HEK293 (cell line): ENCODE results near the gene HSPA2.

Source experiments
- CTCF ChIA-PET: fragments of 350-600 bp; formaldehyde crosslinking; extraction: SDS; loops from one replicate; lab custom pipeline; 2021; ENCODE audit warnings: antibody characterized with exemption; lab: Yijun Ruan, JAX
- POLR2A ChIA-PET: fragments of 300-600 bp; formaldehyde crosslinking; extraction: SDS; loops from one replicate; lab custom pipeline; 2020; ENCODE audit warnings: antibody characterized with exemption, inconsistent platforms; lab: Yijun Ruan, JAX
- H3K27ac ChIP-seq: fragments of 200-500 bp; sonication (Bioruptor generic); 2 replicates; pipeline ENCODE4 v1.5.1; 2014; ENCODE audit warnings: low read depth, low read length, control low read depth, inconsistent platforms; ENCODE audit errors: extremely low read depth
- H3K36me3 ChIP-seq, 2 experiments: fragments of 200-500 bp in 1 of 2; sonication (Bioruptor generic) in 1 of 2; 1 replicate in 1 of 2; 2 replicates in 1 of 2; pipeline ENCODE4 v1.5.1; 2014 to 2017; ENCODE audit warnings: inconsistent platforms in 2 of 2, low read length in 2 of 2; ENCODE audit not compliant: control insufficient read depth in 2 of 2, insufficient read depth in 1 of 2
- H3K4me1 ChIP-seq: fragments of 200-500 bp; sonication (Bioruptor generic); 2 replicates; pipeline ENCODE4 v1.5.1; 2014; ENCODE audit warnings: mild to moderate bottlenecking, low read length, inconsistent platforms; ENCODE audit not compliant: control insufficient read depth, insufficient read depth
- H3K4me3 ChIP-seq: 2 replicates; pipeline ENCODE4 v1.5.1; 2011; ENCODE audit warnings: low read depth, mild to moderate bottlenecking, control low read depth, low read length, moderate library complexity
- H3K9me3 ChIP-seq: fragments of 200-500 bp; sonication (Bioruptor generic); 2 replicates; pipeline ENCODE4 v1.5.1; 2014; ENCODE audit warnings: low read depth, low read length, inconsistent platforms; ENCODE audit not compliant: control insufficient read depth, insufficient read depth
- AEBP2 ChIP-seq: fragments of 450-650 bp; formaldehyde crosslinking; IDR thresholded peaks from 2 replicates; pipeline ENCODE4 v1.5.1; 2016; ENCODE audit warnings: missing biosample characterization, missing genetic modification characterization, borderline replicate concordance
- IKZF3 ChIP-seq: fragments of 450-650 bp; IDR thresholded peaks from 2 replicates; pipeline ENCODE4 v1.5.0; 2018; ENCODE audit warnings: missing biosample characterization, mild to moderate bottlenecking, missing genetic modification characterization, moderate library complexity
- PATZ1 ChIP-seq: fragments of 450-650 bp; formaldehyde crosslinking; IDR thresholded peaks from 2 replicates; pipeline ENCODE4 v1.5.1; 2016; ENCODE audit warnings: missing biosample characterization, missing genetic modification characterization
- TSHZ1 ChIP-seq: fragments of 450-650 bp; formaldehyde crosslinking; IDR thresholded peaks from 2 replicates; pipeline ENCODE4 v1.5.1; 2016; ENCODE audit warnings: missing biosample characterization, missing genetic modification characterization, borderline replicate concordance
- ZBTB1 ChIP-seq: fragments of 450-650 bp; formaldehyde crosslinking; IDR thresholded peaks from 2 replicates; pipeline ENCODE4 v1.5.1; 2016; ENCODE audit warnings: missing biosample characterization, missing genetic modification characterization
- ZBTB20 ChIP-seq: fragments of 450-650 bp; formaldehyde crosslinking; IDR thresholded peaks from 2 replicates; pipeline ENCODE4 v1.5.1; 2016; ENCODE audit warnings: missing biosample characterization, missing genetic modification characterization
- ZEB2 ChIP-seq: fragments of 450-650 bp; formaldehyde crosslinking; IDR thresholded peaks from 2 replicates; pipeline ENCODE4 v1.5.1; 2016; ENCODE audit warnings: missing biosample characterization, missing genetic modification characterization
- ZFP41 ChIP-seq: fragments of 450-650 bp; formaldehyde crosslinking; IDR thresholded peaks from 2 replicates; pipeline ENCODE4 v1.5.1; 2016; ENCODE audit warnings: missing biosample characterization, missing genetic modification characterization, borderline replicate concordance
- ZNF140 ChIP-seq: fragments of 450-650 bp; formaldehyde crosslinking; IDR thresholded peaks from 2 replicates; pipeline ENCODE4 v1.5.1; 2016; ENCODE audit warnings: missing biosample characterization, missing genetic modification characterization
- ZNF146 ChIP-seq: fragments of 450-650 bp; formaldehyde crosslinking; IDR thresholded peaks from 2 replicates; pipeline ENCODE4 v1.5.1; 2016; ENCODE audit warnings: missing biosample characterization, missing genetic modification characterization
- ZNF148 ChIP-seq: fragments of 450-650 bp; formaldehyde crosslinking; IDR thresholded peaks from 2 replicates; pipeline ENCODE4 v1.5.0; 2017; ENCODE audit warnings: missing biosample characterization, missing genetic modification characterization, borderline replicate concordance
- ZNF169 ChIP-seq: fragments of 450-650 bp; formaldehyde crosslinking; IDR thresholded peaks from 2 replicates; pipeline ENCODE4 v1.5.1; 2016; ENCODE audit warnings: missing biosample characterization, missing genetic modification characterization
- ZNF175 ChIP-seq: fragments of 450-650 bp; formaldehyde crosslinking; IDR thresholded peaks from 2 replicates; pipeline ENCODE4 v1.5.1; 2016; ENCODE audit warnings: missing biosample characterization, missing genetic modification characterization
- ZNF184 ChIP-seq: fragments of 450-650 bp; IDR thresholded peaks from 2 replicates; pipeline ENCODE4 v1.5.1; 2018; ENCODE audit warnings: missing biosample characterization, mild to moderate bottlenecking, missing genetic modification characterization
- ZNF202 ChIP-seq: fragments of 450-650 bp; formaldehyde crosslinking; IDR thresholded peaks from 2 replicates; pipeline ENCODE4 v1.5.1; 2016; ENCODE audit warnings: missing biosample characterization, missing genetic modification characterization, borderline replicate concordance
- ZNF23 ChIP-seq: fragments of 450-650 bp; formaldehyde crosslinking; IDR thresholded peaks from 2 replicates; pipeline ENCODE4 v1.5.1; 2016; ENCODE audit warnings: missing biosample characterization, missing genetic modification characterization, borderline replicate concordance
- ZNF362 ChIP-seq: fragments of 450-650 bp; formaldehyde crosslinking; IDR thresholded peaks from 2 replicates; pipeline ENCODE4 v1.5.1; 2016; ENCODE audit warnings: missing biosample characterization, missing genetic modification characterization
- ZNF404 ChIP-seq: fragments of 450-650 bp; formaldehyde crosslinking; IDR thresholded peaks from 2 replicates; pipeline ENCODE4 v1.5.1; 2017; ENCODE audit warnings: missing biosample characterization, missing genetic modification characterization
- ZNF514 ChIP-seq: fragments of 450-650 bp; formaldehyde crosslinking; IDR thresholded peaks from 2 replicates; pipeline ENCODE4 v1.5.1; 2016; ENCODE audit warnings: missing biosample characterization, missing genetic modification characterization
- ZNF600 ChIP-seq: fragments of 450-650 bp; formaldehyde crosslinking; IDR thresholded peaks from 2 replicates; pipeline ENCODE4 v1.5.1; 2016; ENCODE audit warnings: missing biosample characterization, missing genetic modification characterization
- ZNF621 ChIP-seq: fragments of 450-650 bp; formaldehyde crosslinking; IDR thresholded peaks from 2 replicates; pipeline ENCODE4 v1.5.1; 2017; ENCODE audit warnings: missing biosample characterization, missing genetic modification characterization
- ZNF624 ChIP-seq: fragments of 450-650 bp; formaldehyde crosslinking; IDR thresholded peaks from 2 replicates; pipeline ENCODE4 v1.5.1; 2017; ENCODE audit warnings: missing biosample characterization, missing genetic modification characterization
- ZNF664 ChIP-seq: fragments of 450-650 bp; formaldehyde crosslinking; IDR thresholded peaks from 2 replicates; pipeline ENCODE4 v1.5.1; 2016; ENCODE audit warnings: missing biosample characterization, missing genetic modification characterization
- ZXDB ChIP-seq: fragments of 450-650 bp; formaldehyde crosslinking; IDR thresholded peaks from 2 replicates; pipeline ENCODE4 v1.5.1; 2016; ENCODE audit warnings: missing biosample characterization, missing genetic modification characterization

HSPA2 gene

GRCh38 chr14:64584190-64584589 is 43.6 kb downstream of the HSPA2 start:
- no peaks in the 10 kb centered on the region for H3K36me3 ChIP-seq
- no peaks in the 10 kb centered on the region for H3K4me1 ChIP-seq
- H3K9me3 ChIP-seq, result no peaks in the 10 kb centered on the region
- H3K27ac ChIP-seq, result no peak overlapping the region
- ChIA-PET POLR2A (interaction anchor here (0.5 to 1.0 kb wide), 2 partner anchors 8 to 44 kb away, joined by 3 read pairs; partner anchors contain the start of gene HSPA2), CTCF (interaction anchor here (0.7 kb wide), 1 partner anchor 308 kb away, joined by 3 read pairs; no protein-coding TSS in a partner anchor)
- no peak overlapping the region for H3K4me3 ChIP-seq
- TF ChIP-seq ZNF514 (tag by site-specific recombination) (no peak), ZNF148 (tag by site-specific recombination) (no peak), ZNF664 (tag by site-specific recombination) (no peak), ZNF23 (tag by site-specific recombination) (no peak), PATZ1 (no peak), ZNF600 (tag by site-specific recombination) (no peak), ZBTB20 (tag by site-specific recombination) (no peak), ZFP41 (tag by site-specific recombination) (no peak), IKZF3 (tag by site-specific recombination) (no peak), ZBTB1 (tag by site-specific recombination) (no peak)
- TF ChIP-seq, all 188 proteins: peak for 0

GRCh38 chr14:64591809-64592208 is 51.3 kb downstream of the HSPA2 start:
- no peak overlapping the region for H3K4me3 ChIP-seq
- no peaks in the 10 kb centered on the region for H3K36me3 ChIP-seq
- no peaks in the 10 kb centered on the region for H3K4me1 ChIP-seq
- CTCF ChIA-PET, result no interaction called here
- POLR2A ChIA-PET, result no interaction called here
- H3K27ac ChIP-seq, result no peak overlapping the region
- no peaks in the 10 kb centered on the region for H3K9me3 ChIP-seq
- TF ChIP-seq ZNF621 (tag by site-specific recombination), result no peak
- no peak for TF ChIP-seq ZNF362 (tag by site-specific recombination)
- no peak for TF ChIP-seq ZNF404
- no peak for TF ChIP-seq AEBP2 (tag by site-specific recombination)
- TF ChIP-seq ZNF202 (tag by site-specific recombination), result no peak
- no peak for TF ChIP-seq ZNF184 (tag by site-specific recombination)
- TF ChIP-seq ZNF175 (tag by site-specific recombination), result no peak
- TF ChIP-seq ZNF169 (tag by site-specific recombination), result no peak
- TF ChIP-seq ZEB2 (tag by site-specific recombination), result no peak
- no peak for TF ChIP-seq ZNF140 (tag by site-specific recombination)
- TF ChIP-seq ZNF624 (tag by site-specific recombination), result no peak
- TF ChIP-seq ZNF146 (tag by site-specific recombination), result no peak
- no peak for TF ChIP-seq TSHZ1 (tag by site-specific recombination)
- TF ChIP-seq ZXDB, result no peak
